Panc1 (cell line): ENCODE data around the gene IRF9. TPM values are rescaled to one million over a fixed set of nuclear protein-coding genes. Genes with fewer than 3 reads are reported as not detected.

Source experiments
- ATAC-seq: fragments of 200-7000 bp; cut with Tn5 transposase; 2 replicates; pipeline ENCODE4 v1.9.1; 2020; ENCODE audit warnings: mild to moderate bottlenecking, moderate library complexity
- BruUV-seq: library from RNA; stranded (reverse); fragments of 400-500 nt; replicated peaks from 2 replicates; lab custom pipeline; 2021; lab: Mats Ljungman, UMichigan
- CTCF ChIA-PET: fragments of 300-600 bp; sonication (Branson Sonifier 250); formaldehyde crosslinking; loops from one replicate; lab custom pipeline; 2022; ENCODE audit warnings: antibody characterized with exemption; lab: Charles Lee
- POLR2A ChIA-PET: fragments of 300-600 bp; sonication (Branson Sonifier 250); formaldehyde crosslinking; loops from one replicate; lab custom pipeline; 2022; ENCODE audit warnings: antibody characterized with exemption; lab: Charles Lee
- DNase-seq: peaks from one replicate; pipeline ENCODE4 v3.0.0-alpha.2; 2010; ENCODE audit warnings: low read depth, low spot score
- H3K27ac ChIP-seq: 2 replicates; pipeline ENCODE4 v1.5.1; 2011; ENCODE audit warnings: mild to moderate bottlenecking, low read length, inconsistent platforms
- H3K27me3 ChIP-seq: fragments of 200-500 bp; sonication (Bioruptor generic); 2 replicates; pipeline ENCODE4 v1.6.0; 2014; ENCODE audit warnings: low read length, inconsistent platforms; ENCODE audit not compliant: control insufficient read depth, insufficient read depth
- H3K36me3 ChIP-seq: fragments of 200-500 bp; sonication (Bioruptor generic); 2 replicates; pipeline ENCODE4 v1.5.1; 2014; ENCODE audit warnings: inconsistent platforms, mild to moderate bottlenecking, low read length, moderate library complexity; ENCODE audit not compliant: control insufficient read depth, insufficient read depth
- H3K4me1 ChIP-seq: 2 replicates; pipeline ENCODE4 v1.5.1; 2011; ENCODE audit warnings: inconsistent platforms, mild to moderate bottlenecking, low read length, moderate library complexity; ENCODE audit not compliant: control insufficient read depth, insufficient read depth
- H3K4me3 ChIP-seq, 2 experiments: 2 replicates each; pipeline ENCODE4 v1.5.1; 2011 to 2012; ENCODE audit warnings: low read depth in 2 of 2, low read length in 2 of 2, mild to moderate bottlenecking in 2 of 2, inconsistent platforms in 1 of 2, moderate library complexity in 1 of 2
- H3K9me3 ChIP-seq: fragments of 200-500 bp; sonication (Bioruptor generic); 2 replicates; pipeline ENCODE4 v1.5.1; 2014; ENCODE audit warnings: low read depth, mild to moderate bottlenecking, inconsistent platforms, low read length, moderate library complexity; ENCODE audit not compliant: control insufficient read depth, insufficient read depth
- CTCF ChIP-seq: fragments of 450-650 bp; IDR thresholded peaks from 2 replicates; pipeline ENCODE4 v1.5.1; 2017; ENCODE audit warnings: mild to moderate bottlenecking
- POLR2AphosphoS5 ChIP-seq: IDR thresholded peaks from 2 replicates; pipeline ENCODE4 v1.6.1; 2012; ENCODE audit warnings: mild to moderate bottlenecking, low read depth, low read length, moderate library complexity
- REST ChIP-seq, 2 experiments: IDR thresholded peaks; 2 replicates each; pipeline ENCODE4 v1.6.1; 2011 to 2012; ENCODE audit warnings: low read depth in 2 of 2, control low read depth in 1 of 2, low read length in 1 of 2, mild to moderate bottlenecking in 1 of 2, moderate library complexity in 1 of 2; ENCODE audit not compliant: insufficient read depth in 1 of 2
- SIN3A ChIP-seq: IDR thresholded peaks from 2 replicates; pipeline ENCODE4 v1.6.1; 2012; ENCODE audit warnings: low read depth, mild to moderate bottlenecking, low read length, moderate library complexity, borderline replicate concordance; ENCODE audit not compliant: insufficient read depth
- TCF7L2 ChIP-seq: IDR thresholded peaks from 2 replicates; pipeline ENCODE4 v1.6.1; 2011; ENCODE audit warnings: mild to moderate bottlenecking, low read depth, low read length, inconsistent platforms
- in situ Hi-C: cut with HindIII; loops from 2 replicates; pipeline ENCODE4 v1.10.0; 2016; ENCODE audit warnings: low sequenced_read_pairs, low pct_unique_long_range_greater_than_20kb
- intact Hi-C: fragments of 100-400 bp; cut with micrococcal nuclease; formaldehyde crosslinking; loops from one replicate; pipeline ENCODE4 v1.10.0; 2022; ENCODE audit not compliant: unreplicated experiment
- total RNA-seq: library from RNA; stranded (reverse); gene quantifications from one replicate; pipeline ENCODE4 v1.2.1, GENCODE V29; 2021; ENCODE audit not compliant: unreplicated experiment

The IRF9 gene
- total RNA-seq, 1 experiment from 2014 or later: 24.5 TPM

- CTCF ChIA-PET: interaction anchor here (0.9 kb wide), 1 partner anchor 59 kb away, joined by 3 read pairs; no protein-coding TSS in a partner anchor
- H3K27me3 ChIP-seq: no peaks in the 10 kb centered on the region
- BruUV-seq: no TSS peak
- TF ChIP-seq POLR2AphosphoS5 (no peak), REST (IDR thresholded peaks at IDR 0.05; ENCODE audit: insufficient read depth in 1 of 2, low read depth in 2 of 2, low read length in 1 of 2) (no peak), CTCF (no peak), TCF7L2 (no peak), SIN3A (no peak)
- peaks cover 6% of the 10 kb centered on the region for H3K36me3 ChIP-seq
- no peaks in the 10 kb centered on the region for H3K9me3 ChIP-seq
- peaks cover 6% of the 10 kb centered on the region; the same call in 1 of the 2 replicates for H3K4me1 ChIP-seq
- no peak overlapping the region for H3K4me3 ChIP-seq
- POLR2A ChIA-PET: no interaction called here
- in situ Hi-C loops (no loop called here), intact Hi-C loops (no loop called here)
- ATAC-seq (no peak), DNase-seq (no peak)
- no peak overlapping the region for H3K27ac ChIP-seq
Measured at GRCh38 chr14:24150061-24150460, 11.0 kb upstream of the IRF9 start.

GRCh38 chr14:24150567-24150966, 10.5 kb upstream of the IRF9 start:
- Histone ChIP-seq H3K27ac (no peak overlapping the region), H3K36me3 (peaks cover 6% of the 10 kb centered on the region), H3K27me3 (no peaks in the 10 kb centered on the region), H3K4me3 (no peak overlapping the region), H3K9me3 (no peaks in the 10 kb centered on the region), H3K4me1 (peaks cover 3% of the 10 kb centered on the region; the same call in 1 of the 2 replicates)
- BruUV-seq: no TSS peak
- TF ChIP-seq TCF7L2 (no peak), REST (IDR thresholded peaks at IDR 0.05; ENCODE audit: insufficient read depth in 1 of 2, low read depth in 2 of 2, low read length in 1 of 2) (no peak), SIN3A (no peak), CTCF (no peak), POLR2AphosphoS5 (no peak)
- in situ Hi-C loops (no loop called here), intact Hi-C loops (no loop called here)
- ATAC-seq (no peak), DNase-seq (no peak)
- ChIA-PET CTCF (interaction anchor here (0.7 to 0.9 kb wide), 2 partner anchors 41 to 60 kb away, joined by 3 to 15 read pairs; no protein-coding TSS in a partner anchor), POLR2A (interaction anchor here (0.6 kb wide), 1 partner anchor 40 kb away, joined by 9 read pairs; no protein-coding TSS in a partner anchor)
